HepG2 (cell line): ENCODE data around the gene LSM10. TPM values are rescaled to one million over a fixed set of nuclear protein-coding genes. Genes with fewer than 3 reads are reported as not detected.
A peak's percentile ranks its signal among the peaks of the same experiment; 100 is the strongest.

ENCODE experiments used
- ADNP ChIP-seq: sonication (generic); formaldehyde crosslinking; IDR thresholded peaks from 2 replicates; pipeline ENCODE4 v1.4.0; 2020; ENCODE audit warnings: missing genetic modification reagents
- ARNTL ChIP-seq: sonication (generic); formaldehyde crosslinking; IDR thresholded peaks from 2 replicates; pipeline ENCODE4 v1.4.0; 2020; ENCODE audit warnings: mild to moderate bottlenecking, missing genetic modification reagents
- ATF1 ChIP-seq: IDR thresholded peaks from 2 replicates; pipeline ENCODE4 v1.6.1; 2016; ENCODE audit warnings: mild to moderate bottlenecking, control low read depth
- ATF6 ChIP-seq: sonication (generic); formaldehyde crosslinking; conservative IDR thresholded peaks from 2 replicates; pipeline ENCODE4 v1.4.0; 2020; ENCODE audit warnings: missing genetic modification reagents
- DDIT3 ChIP-seq: sonication (generic); formaldehyde crosslinking; IDR thresholded peaks from 2 replicates; pipeline ENCODE4 v1.4.0; 2020; ENCODE audit warnings: mild to moderate bottlenecking, missing genetic modification reagents
- DMAP1 ChIP-seq: IDR thresholded peaks from 2 replicates; pipeline ENCODE4 v1.6.1; 2016
- HOXA5 ChIP-seq: sonication (generic); formaldehyde crosslinking; IDR thresholded peaks from 2 replicates; pipeline ENCODE4 v1.4.0; 2020; ENCODE audit warnings: missing genetic modification reagents
- NBN ChIP-seq: fragments of 450-650 bp; conservative IDR thresholded peaks from 2 replicates; pipeline ENCODE4 v1.6.1; 2017
- NKX3-1 ChIP-seq: sonication (generic); formaldehyde crosslinking; IDR thresholded peaks from 2 replicates; pipeline ENCODE4 v1.5.0; 2020; ENCODE audit warnings: missing genetic modification reagents
- NR2C2 ChIP-seq: sonication (generic); formaldehyde crosslinking; IDR thresholded peaks from 2 replicates; pipeline ENCODE4 v1.4.0; 2020; ENCODE audit warnings: missing genetic modification reagents, mild to moderate bottlenecking, moderate library complexity, borderline replicate concordance
- RBFOX2 ChIP-seq: fragments of 200-400 bp; formaldehyde crosslinking; IDR thresholded peaks from 2 replicates; pipeline ENCODE4 v1.6.1; 2017; ENCODE audit warnings: low read depth, mild to moderate bottlenecking, low read length
- SIN3B ChIP-seq: fragments of 150-350 bp; IDR thresholded peaks from 2 replicates; pipeline ENCODE4 v1.6.1; 2014; ENCODE audit warnings: low read length
- SIX1 ChIP-seq: sonication (generic); formaldehyde crosslinking; IDR thresholded peaks from 2 replicates; pipeline ENCODE4 v1.4.0; 2020; ENCODE audit warnings: missing genetic modification reagents, borderline replicate concordance
- SOX13 ChIP-seq, 3 experiments: fragments of 450-650 bp in 1 of 3; sonication (generic) in 1 of 3; formaldehyde crosslinking in 1 of 3; IDR thresholded peaks in 2 of 3; conservative IDR thresholded peaks in 1 of 3; 2 replicates each; pipeline versions ENCODE4 v1.5.0 to v1.6.1; 2016 to 2020; ENCODE audit warnings: antibody characterized with exemption in 1 of 3, mild to moderate bottlenecking in 1 of 3, missing compliant biosample characterization in 1 of 3, missing genetic modification reagents in 1 of 3, moderate library complexity in 1 of 3
- STAT5B ChIP-seq: sonication (generic); formaldehyde crosslinking; IDR thresholded peaks from 2 replicates; pipeline ENCODE4 v1.4.0; 2020; ENCODE audit warnings: missing genetic modification reagents
- TAF1 ChIP-seq: sonication (generic); formaldehyde crosslinking; IDR thresholded peaks from 2 replicates; pipeline ENCODE4 v1.4.0; 2020; ENCODE audit warnings: missing genetic modification reagents
- TBL1XR1 ChIP-seq: fragments of 150-350 bp; IDR thresholded peaks from 2 replicates; pipeline ENCODE4 v1.6.1; 2014; ENCODE audit warnings: borderline replicate concordance, low read length; ENCODE audit not compliant: partially characterized antibody
- TFAP4 ChIP-seq: sonication (generic); IDR thresholded peaks from 2 replicates; pipeline ENCODE4 v1.6.1; 2016; ENCODE audit warnings: low read depth, borderline replicate concordance
- TGIF2 ChIP-seq: IDR thresholded peaks from 2 replicates; pipeline ENCODE4 v1.6.1; 2016; ENCODE audit warnings: control low read depth, missing compliant biosample characterization
- U2AF2 ChIP-seq: fragments of 200-400 bp; formaldehyde crosslinking; IDR thresholded peaks from 2 replicates; pipeline ENCODE4 v1.6.1; 2017; ENCODE audit warnings: low read depth, mild to moderate bottlenecking, low read length
- ZBTB3 ChIP-seq: sonication (generic); formaldehyde crosslinking; IDR thresholded peaks from 2 replicates; pipeline ENCODE4 v1.4.0; 2020; ENCODE audit warnings: low read depth, mild to moderate bottlenecking, moderate library complexity, missing genetic modification reagents, borderline replicate concordance
- ZC3H13 ChIP-seq: sonication (generic); formaldehyde crosslinking; IDR thresholded peaks from 2 replicates; pipeline ENCODE4 v1.8.1; 2023; ENCODE audit warnings: mild to moderate bottlenecking, missing genetic modification reagents, moderate library complexity
- ZFP62 ChIP-seq: sonication (generic); formaldehyde crosslinking; IDR thresholded peaks from 2 replicates; pipeline ENCODE4 v1.4.0; 2020; ENCODE audit warnings: missing genetic modification reagents
- ZFP82 ChIP-seq: sonication (generic); formaldehyde crosslinking; IDR thresholded peaks from 2 replicates; pipeline ENCODE4 v1.5.1; 2020; ENCODE audit warnings: mild to moderate bottlenecking, missing genetic modification reagents, borderline replicate concordance
- ZNF333 ChIP-seq: sonication (generic); formaldehyde crosslinking; IDR thresholded peaks from 2 replicates; pipeline ENCODE4 v1.4.0; 2020; ENCODE audit warnings: mild to moderate bottlenecking, missing genetic modification reagents, borderline replicate concordance
- ZNF678 ChIP-seq: sonication (generic); formaldehyde crosslinking; IDR thresholded peaks from 2 replicates; pipeline ENCODE4 v1.4.0; 2020; ENCODE audit warnings: mild to moderate bottlenecking, missing genetic modification reagents
- ZNF780A ChIP-seq: sonication (generic); formaldehyde crosslinking; IDR thresholded peaks from 2 replicates; pipeline ENCODE4 v1.8.0; 2022; ENCODE audit warnings: mild to moderate bottlenecking, missing genetic modification reagents, moderate library complexity
- polyA plus RNA-seq, 8 experiments: library from polyadenylated mRNA; depleted of rRNA in 3 of 8; stranded (reverse) in 7 of 8; unstranded in 1 of 8; fragments of >200 nt; fragmentation: Illumina TruSeq in 4 of 8; extraction: Trizol in 4 of 8; gene quantifications; 2 replicates each; pipeline versions ENCODE4 v1.2.1 to v1.2.3, GENCODE V29; 2011 to 2016; ENCODE audit warnings: low read depth in 4 of 8, missing spikeins in 1 of 8, mixed read lengths in 1 of 8; ENCODE audit not compliant: insufficient read depth in 1 of 8
- total RNA-seq, 5 experiments: library from RNA; depleted of rRNA; stranded (reverse); fragments of >200 nt; fragmentation: Illumina TruSeq; extraction: Trizol; gene quantifications; 2 replicates each; pipeline ENCODE4 v1.2.3, GENCODE V29; 2016; ENCODE audit warnings: low read depth in 1 of 5

The LSM10 gene
- total and polyA plus RNA-seq, 2 of the 13 experiments (the other 11 are each of a cell fraction or from before 2014, with no cell fraction given), result 14.0 to 52.0 TPM

GRCh38 chr1:36400825-36401601 lies 3.3 kb upstream of the LSM10 start (continued):
- TF ChIP-seq ATF6 (CRISPR knock-in tag) (no peak), U2AF2 (no peak), ZNF780A (CRISPR knock-in tag) (no peak), DDIT3 (CRISPR knock-in tag) (no peak), TAF1 (CRISPR knock-in tag) (peak; percentile 97), ZC3H13 (CRISPR knock-in tag) (peak; percentile 89; the same call in 1 of the 2 replicates), TFAP4 (peak; percentile 61; the same call in 1 of the 2 replicates), ZFP62 (CRISPR knock-in tag) (no peak), ZNF333 (CRISPR knock-in tag) (peak; percentile 1; the same call in 1 of the 2 replicates), ARNTL (CRISPR knock-in tag) (peak; percentile 65; the same call in 1 of the 2 replicates), ZNF678 (CRISPR knock-in tag) (no peak), ADNP (CRISPR knock-in tag) (no peak), DMAP1 (CRISPR knock-in tag) (peak; percentile 87), RBFOX2 (no peak; the same call in 1 of the 2 replicates), ZFP82 (CRISPR knock-in tag) (no peak), SIX1 (CRISPR knock-in tag) (no peak; the same call in 1 of the 2 replicates), ZBTB3 (no peak), HOXA5 (CRISPR knock-in tag) (peak; percentile 38; the same call in 1 of the 2 replicates), SOX13 (IDR thresholded peaks at IDR 0.05) (0 out of 2 replicates have a peak, but pooled peaks have one; percentile 27), SOX13 (CRISPR knock-in tag; conservative IDR thresholded peaks at IDR 0.05 in 1 of 2, IDR thresholded peaks at IDR 0.05 in 1 of 2) (peak in 1 of 2 experiments; percentile 25; a peak in 1 of 4 replicates), ATF1 (0 out of 2 replicates have a peak, but pooled peaks have one; percentile 48), NR2C2 (CRISPR knock-in tag) (peak; percentile 78; the same call in 1 of the 2 replicates), STAT5B (CRISPR knock-in tag) (no peak), NKX3-1 (CRISPR knock-in tag) (no peak), SIN3B (no peak), TBL1XR1 (no peak), NBN (no peak), TGIF2 (CRISPR knock-in tag) (peak; percentile 66)
